Cardiac muscle cell (in vitro differentiated cells and primary cell): ENCODE data around the gene PRKAG2. TPM values are rescaled to one million over a fixed set of nuclear protein-coding genes. Genes with fewer than 3 reads are reported as not detected.

Experiments
- DNase-seq, 2 donors: peaks; one replicate each; pipeline versions ENCODE4 v3.0.0 to v3.0.0-alpha.2; 2010 to 2017; ENCODE audit warnings: low read depth in 1 of 2, low spot score in 1 of 2
- H3K27ac ChIP-seq: fragments of 200-600 bp; sonication (generic); 2 replicates; pipeline ENCODE4 v1.5.1; 2016
- H3K27me3 ChIP-seq: fragments of 200-600 bp; sonication (generic); 2 replicates; pipeline ENCODE4 v1.6.0; 2016; ENCODE audit warnings: control low read depth
- H3K36me3 ChIP-seq: fragments of 200-600 bp; sonication (generic); 2 replicates; pipeline ENCODE4 v1.5.1; 2016; ENCODE audit warnings: control low read depth
- H3K4me1 ChIP-seq: fragments of 200-600 bp; sonication (generic); 2 replicates; pipeline ENCODE4 v1.8.1; 2017; ENCODE audit warnings: low read depth, mild to moderate bottlenecking, mixed run types
- H3K4me3 ChIP-seq: fragments of 200-600 bp; sonication (generic); 2 replicates; pipeline ENCODE4 v1.5.1; 2016; ENCODE audit warnings: mild to moderate bottlenecking
- H3K9me3 ChIP-seq: fragments of 200-600 bp; sonication (generic); 2 replicates; pipeline ENCODE4 v1.5.1; 2017; ENCODE audit warnings: low read depth, mild to moderate bottlenecking, control low read depth
- polyA plus RNA-seq: library from polyadenylated mRNA; unstranded; fragments of >200 nt; fragmentation: Nextera tagmentation; extraction: Ambion mirVana; gene quantifications from 2 replicates; pipeline ENCODE4 v1.2.1, GENCODE V29; 2016
- total RNA-seq: library from RNA; depleted of rRNA; stranded (reverse); fragments of >200 nt; gene quantifications from 2 replicates; pipeline ENCODE4 v1.2.3, GENCODE V29; 2016
- TF ChIP-seq, protein P1 (sequence below): IDR thresholded peaks from 2 replicates; pipeline ENCODE4 v1.5.1; 2012; ENCODE audit warnings: low read depth, mild to moderate bottlenecking, low read length

PRKAG2 gene
- total and polyA plus RNA-seq, 2 experiments from 2014 or later: 43.4 to 85.3 TPM

DNA sequence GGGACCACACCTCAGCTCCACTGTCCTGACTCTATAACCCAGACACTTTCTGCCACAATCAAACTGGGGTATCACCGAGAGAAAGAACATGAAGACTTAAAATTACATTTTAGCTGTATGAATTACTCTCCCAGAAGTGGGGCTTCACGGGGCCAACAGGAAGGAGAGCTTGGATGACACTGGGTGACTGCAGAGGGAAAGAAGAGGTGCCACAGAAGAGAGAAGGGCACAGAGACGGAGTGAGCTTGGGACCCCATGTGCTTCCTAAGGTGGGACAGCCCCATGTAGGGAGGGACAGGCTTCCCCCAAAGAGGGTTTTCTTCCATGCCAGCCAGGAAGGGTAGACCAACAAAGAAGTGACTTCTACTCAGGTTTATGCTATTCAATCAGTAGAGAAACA, 195.2 kb downstream of the PRKAG2 start:
- H3K4me3 ChIP-seq: no peak overlapping the region
- H3K36me3 ChIP-seq: no peaks in the 10 kb centered on the region
- no peak overlapping the region for H3K27ac ChIP-seq
- DNase-seq: no peak
- H3K27me3 ChIP-seq: no peaks in the 10 kb centered on the region
- H3K9me3 ChIP-seq: no peaks in the 10 kb centered on the region
- TF ChIP-seq, protein P1, sequence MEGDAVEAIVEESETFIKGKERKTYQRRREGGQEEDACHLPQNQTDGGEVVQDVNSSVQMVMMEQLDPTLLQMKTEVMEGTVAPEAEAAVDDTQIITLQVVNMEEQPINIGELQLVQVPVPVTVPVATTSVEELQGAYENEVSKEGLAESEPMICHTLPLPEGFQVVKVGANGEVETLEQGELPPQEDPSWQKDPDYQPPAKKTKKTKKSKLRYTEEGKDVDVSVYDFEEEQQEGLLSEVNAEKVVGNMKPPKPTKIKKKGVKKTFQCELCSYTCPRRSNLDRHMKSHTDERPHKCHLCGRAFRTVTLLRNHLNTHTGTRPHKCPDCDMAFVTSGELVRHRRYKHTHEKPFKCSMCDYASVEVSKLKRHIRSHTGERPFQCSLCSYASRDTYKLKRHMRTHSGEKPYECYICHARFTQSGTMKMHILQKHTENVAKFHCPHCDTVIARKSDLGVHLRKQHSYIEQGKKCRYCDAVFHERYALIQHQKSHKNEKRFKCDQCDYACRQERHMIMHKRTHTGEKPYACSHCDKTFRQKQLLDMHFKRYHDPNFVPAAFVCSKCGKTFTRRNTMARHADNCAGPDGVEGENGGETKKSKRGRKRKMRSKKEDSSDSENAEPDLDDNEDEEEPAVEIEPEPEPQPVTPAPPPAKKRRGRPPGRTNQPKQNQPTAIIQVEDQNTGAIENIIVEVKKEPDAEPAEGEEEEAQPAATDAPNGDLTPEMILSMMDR: no peak
- peaks cover 26% of the 10 kb centered on the region for H3K4me1 ChIP-seq

DNA sequence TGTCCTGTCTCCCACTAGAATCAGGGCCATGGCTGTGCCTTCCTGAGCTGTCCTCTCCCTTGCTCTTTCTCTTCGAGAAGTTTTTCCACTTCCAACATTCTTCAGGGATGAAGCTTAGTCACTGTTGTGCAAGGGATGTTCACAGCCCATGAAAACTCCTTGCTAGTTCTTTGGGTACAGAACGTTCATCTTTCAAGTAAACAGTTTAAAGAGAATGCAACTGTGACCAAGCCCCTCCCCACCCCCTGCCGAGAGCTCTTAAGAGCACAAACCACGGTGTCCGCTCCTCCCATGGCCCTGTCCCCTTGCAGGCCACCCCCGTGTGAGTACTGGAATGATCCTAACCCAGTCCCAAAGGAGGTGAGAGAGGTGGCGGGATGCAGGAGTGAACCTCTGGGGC, 196.1 kb downstream of the PRKAG2 start:
- Histone ChIP-seq H3K36me3 (no peaks in the 10 kb centered on the region), H3K27ac (no peak overlapping the region), H3K9me3 (no peaks in the 10 kb centered on the region), H3K4me1 (peaks cover 20% of the 10 kb centered on the region), H3K27me3 (no peaks in the 10 kb centered on the region), H3K4me3 (no peak overlapping the region)
- DNase-seq: peak in 1 of 2 donors; percentile 83
- TF ChIP-seq, protein P1: no peak

DNA sequence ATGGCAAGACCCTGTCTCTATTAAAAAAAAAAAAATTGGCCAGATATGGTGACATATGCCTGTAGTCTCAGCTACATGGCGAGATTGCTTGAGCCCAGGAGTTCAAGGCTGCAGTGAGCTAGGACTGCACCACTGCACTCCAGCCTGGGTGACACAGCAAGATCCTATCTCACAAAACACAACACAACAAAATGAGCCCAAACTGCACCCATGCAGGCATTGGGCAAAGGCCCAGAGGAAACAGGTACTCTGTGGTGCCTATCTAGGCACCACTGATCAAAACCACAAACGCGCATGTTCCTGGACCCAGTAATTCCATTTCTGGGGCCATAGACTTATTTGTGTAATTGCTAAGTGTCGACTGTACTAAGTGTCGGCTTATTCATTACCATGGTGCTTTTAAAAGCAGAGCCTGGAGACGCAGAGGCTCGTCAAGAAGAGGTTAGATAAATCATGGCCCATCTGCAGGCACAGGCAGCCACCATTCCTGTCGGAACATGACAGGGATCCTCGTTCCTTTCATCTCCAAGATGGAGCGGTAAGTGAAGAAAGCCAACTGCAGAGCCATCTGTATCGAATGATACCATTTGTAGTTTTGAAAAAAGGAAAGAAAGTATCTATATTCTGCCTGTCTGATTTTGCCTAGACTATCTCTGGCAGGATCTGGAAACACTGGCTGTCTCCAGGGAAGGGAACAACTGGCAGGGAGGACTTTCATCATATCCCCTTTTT, 196.9 kb downstream of the PRKAG2 start:
- Histone ChIP-seq H3K4me1 (peaks cover 20% of the 10 kb centered on the region), H3K27ac (no peak overlapping the region), H3K36me3 (no peaks in the 10 kb centered on the region), H3K9me3 (no peaks in the 10 kb centered on the region), H3K27me3 (no peaks in the 10 kb centered on the region), H3K4me3 (no peak overlapping the region)
- TF ChIP-seq, protein P1: no peak
- no peak for DNase-seq

DNA sequence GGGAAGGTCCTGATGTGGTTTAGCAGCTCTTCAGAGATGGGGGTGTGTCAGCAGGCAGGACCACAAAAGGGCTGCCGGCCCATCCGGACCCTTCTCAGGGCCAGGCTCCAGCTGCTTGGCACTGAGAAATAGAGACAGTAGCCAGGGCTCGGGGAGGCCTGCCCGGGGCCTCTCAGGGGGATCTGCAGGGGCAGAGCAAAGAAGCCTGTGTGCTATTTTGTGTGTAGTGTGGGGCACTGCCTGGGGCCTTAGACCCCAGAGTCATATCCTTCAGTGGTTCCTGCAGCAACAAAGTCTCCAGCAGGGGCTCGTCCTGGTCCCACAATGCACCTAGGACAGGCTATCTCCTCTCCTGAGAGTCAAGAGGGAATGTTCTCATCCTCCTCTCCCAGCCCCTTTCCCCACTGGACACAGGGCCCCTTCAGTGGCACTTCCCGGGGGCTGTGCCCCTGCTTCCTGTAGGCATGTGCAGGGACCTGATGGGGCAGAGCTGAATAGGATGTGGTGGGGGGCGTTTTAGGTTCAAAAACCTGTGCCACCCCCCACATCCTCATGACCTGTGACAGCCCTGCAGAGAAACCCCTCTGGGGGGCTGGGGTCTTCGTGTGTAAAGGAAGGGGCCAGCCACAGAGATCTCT, 197.7 kb downstream of the PRKAG2 start:
- H3K36me3 ChIP-seq: no peaks in the 10 kb centered on the region
- no peaks in the 10 kb centered on the region for H3K9me3 ChIP-seq
- no peaks in the 10 kb centered on the region for H3K27me3 ChIP-seq
- TF ChIP-seq, protein P1: no peak
- H3K4me1 ChIP-seq: peaks cover 15% of the 10 kb centered on the region
- H3K27ac ChIP-seq: no peak overlapping the region
- DNase-seq: no peak
- no peak overlapping the region for H3K4me3 ChIP-seq

DNA sequence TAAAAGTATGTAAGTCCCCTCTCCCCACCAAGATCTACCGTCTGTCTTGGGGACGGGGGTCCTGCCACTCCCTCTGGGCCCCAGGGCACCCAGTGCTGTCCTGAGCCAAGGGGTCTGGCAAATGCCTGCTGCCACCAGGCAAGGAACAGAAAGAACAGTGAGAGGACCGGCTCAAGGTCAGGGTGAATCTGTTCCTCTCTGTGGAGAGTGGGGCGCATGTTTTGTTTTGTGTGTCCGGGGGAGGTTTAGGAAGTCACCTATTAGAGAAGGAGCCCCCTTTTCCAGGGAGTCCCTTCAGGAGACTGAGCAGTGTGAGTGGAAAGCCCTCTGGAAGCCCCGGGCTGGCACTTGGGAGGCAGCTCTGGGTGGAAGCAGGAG, 198.7 kb downstream of the PRKAG2 start:
- H3K36me3 ChIP-seq: no peaks in the 10 kb centered on the region
- peak overlapping the region; percentile 54 for H3K27ac ChIP-seq
- no peak overlapping the region for H3K4me3 ChIP-seq
- TF ChIP-seq, protein P1: no peak
- peaks cover 19% of the 10 kb centered on the region for H3K4me1 ChIP-seq
- no peaks in the 10 kb centered on the region for H3K27me3 ChIP-seq
- no peak for DNase-seq
- no peaks in the 10 kb centered on the region for H3K9me3 ChIP-seq
